Stimulated activated CD4-positive, alpha-beta T cell treated with anti-CD3 and anti-CD28 coated beads, TNF-alpha, amount 100 ng/mL, for 48 hours (primary cell): Measurements from ENCODE around the gene SHISA8.

Source experiments
- DNase-seq, 3 donors: peaks; one replicate each; pipeline ENCODE4 v3.0.0-alpha.2; 2020; ENCODE audit warnings: low read depth in 3 of 3

Gene SHISA8

DNA sequence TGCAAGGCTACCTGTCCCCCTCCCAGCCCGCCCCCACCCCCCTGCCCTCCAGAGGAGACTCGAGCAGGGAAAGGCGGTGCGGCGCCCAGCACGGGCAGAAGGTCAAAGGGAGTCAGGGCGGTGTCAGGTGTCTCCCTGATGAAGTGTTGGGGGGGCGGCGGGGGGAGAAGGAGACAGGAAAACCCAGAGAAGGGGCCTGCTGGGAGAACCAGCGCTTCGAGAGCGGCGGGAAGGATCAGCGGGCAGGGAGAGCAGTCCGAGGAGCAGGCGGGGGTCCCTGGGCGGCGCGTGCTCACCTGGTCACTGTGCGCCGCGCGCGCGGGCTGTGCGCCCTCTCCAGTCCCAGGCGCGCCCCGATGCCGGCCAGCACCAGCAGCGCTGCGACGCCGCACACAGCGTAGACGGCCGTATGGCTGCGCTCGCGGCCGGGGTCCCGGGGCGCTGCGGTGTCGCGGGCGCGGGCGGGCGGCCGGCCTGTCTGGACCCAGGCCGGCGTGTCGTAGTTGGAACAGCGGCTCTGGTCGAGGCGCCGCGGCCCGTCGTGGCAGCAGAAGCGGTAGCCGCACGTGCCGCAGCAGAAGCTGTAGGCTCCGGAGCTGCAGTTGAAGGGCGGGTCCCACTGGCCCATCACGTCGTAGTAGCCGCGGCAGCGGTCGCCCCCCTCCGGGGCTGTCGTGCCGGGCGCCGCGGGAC is 886 bp downstream of the SHISA8 start:
- DNase-seq: no peak

DNA sequence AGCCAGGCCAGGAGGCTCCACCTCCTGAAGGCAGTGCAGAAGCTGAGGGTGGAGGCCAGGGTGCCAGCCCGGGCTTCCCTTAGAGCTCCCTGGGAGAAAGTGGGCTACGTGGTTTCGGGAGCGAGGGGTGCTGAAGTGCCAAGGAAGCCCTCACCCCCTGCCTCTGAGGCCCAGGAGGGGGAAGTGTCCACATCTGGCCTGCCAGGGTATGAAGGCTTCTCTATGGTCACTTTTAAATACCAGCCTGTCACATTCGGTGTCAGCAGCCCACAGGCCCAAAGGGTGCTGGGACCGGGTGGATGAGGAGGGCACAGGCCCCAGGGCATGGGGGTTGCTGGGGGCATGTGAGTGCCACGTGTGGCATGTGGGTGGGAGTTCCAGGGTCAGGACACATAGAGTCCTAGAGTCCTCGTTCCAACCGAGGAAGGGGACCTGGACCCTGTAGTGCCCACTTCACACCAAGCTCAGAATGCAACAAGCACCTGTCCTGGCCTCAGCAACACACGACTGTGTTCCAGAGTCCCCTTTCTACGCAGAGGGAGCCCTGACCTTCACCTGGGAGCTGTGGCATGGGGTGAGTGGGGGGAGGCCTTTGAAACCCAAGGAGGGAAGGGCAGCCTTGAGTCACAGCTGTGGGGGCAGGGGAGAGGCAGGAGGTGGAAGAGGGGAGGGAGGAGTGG is 1.7 kb downstream of the SHISA8 start:
- no peak for DNase-seq

DNA sequence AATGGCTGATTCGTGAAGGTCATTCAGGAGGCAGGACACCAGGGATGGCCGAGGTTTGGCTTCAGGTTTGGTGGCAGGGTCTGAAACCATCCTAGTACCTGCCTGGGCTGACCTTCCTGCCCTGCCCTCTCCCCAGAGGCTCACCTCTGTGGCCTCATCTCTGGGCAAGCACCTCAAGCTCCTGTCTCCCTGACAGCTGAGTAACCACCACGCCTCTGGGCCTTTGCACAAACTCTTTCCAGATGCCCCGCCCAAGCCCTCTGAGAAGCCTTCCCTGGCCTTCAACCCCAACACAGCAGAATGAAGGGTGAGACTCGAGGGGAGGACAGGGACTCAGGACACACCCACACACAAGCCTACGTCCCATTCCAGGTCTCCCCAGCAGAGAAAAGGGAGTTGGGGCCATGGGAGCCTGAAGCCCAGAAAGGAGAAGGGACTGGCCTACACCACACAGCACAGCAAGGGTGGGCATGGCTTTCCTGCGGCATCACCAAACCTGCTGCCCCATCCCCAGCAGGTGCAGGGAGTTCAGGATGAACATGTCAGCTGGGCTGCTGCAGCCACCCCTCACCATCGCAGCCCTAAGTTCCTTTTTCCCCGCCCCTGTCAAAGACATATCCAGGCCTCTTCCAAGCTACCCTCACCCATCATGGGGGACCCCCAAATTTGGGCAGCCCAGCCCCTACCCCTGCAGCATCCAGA is 2.4 kb downstream of the SHISA8 start:
- no peak for DNase-seq

DNA sequence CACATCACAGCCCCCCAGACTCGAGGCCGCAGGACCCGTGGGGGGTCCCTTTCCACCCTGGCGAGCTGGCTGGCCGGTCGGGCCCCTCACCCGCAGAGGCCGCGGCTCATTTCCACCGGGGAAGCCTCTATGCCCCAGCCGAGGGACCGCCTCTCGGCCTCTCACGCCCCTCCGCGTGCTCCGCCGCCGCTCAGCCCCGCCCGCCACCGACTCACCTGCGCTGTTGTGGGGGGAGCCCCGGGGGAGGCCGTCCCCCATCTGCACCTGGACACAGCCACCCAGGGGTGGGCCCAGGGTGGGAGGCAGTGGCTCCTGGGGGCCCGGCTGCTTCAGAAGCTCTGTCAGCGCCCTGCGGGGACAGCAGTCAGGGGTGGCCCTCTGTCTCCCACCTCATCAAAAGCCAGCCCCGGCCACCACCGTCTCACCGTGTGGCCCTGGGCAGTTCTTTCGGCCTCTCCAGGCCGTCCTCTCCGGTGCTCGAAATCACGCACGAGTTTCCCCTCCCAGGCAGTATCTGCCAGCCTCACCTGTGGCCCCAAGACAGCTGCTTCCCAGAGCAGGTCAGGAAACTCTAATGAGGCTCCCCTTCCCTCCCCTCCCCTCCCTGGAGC is 3.8 kb downstream of the SHISA8 start:
- DNase-seq: no peak

DNA sequence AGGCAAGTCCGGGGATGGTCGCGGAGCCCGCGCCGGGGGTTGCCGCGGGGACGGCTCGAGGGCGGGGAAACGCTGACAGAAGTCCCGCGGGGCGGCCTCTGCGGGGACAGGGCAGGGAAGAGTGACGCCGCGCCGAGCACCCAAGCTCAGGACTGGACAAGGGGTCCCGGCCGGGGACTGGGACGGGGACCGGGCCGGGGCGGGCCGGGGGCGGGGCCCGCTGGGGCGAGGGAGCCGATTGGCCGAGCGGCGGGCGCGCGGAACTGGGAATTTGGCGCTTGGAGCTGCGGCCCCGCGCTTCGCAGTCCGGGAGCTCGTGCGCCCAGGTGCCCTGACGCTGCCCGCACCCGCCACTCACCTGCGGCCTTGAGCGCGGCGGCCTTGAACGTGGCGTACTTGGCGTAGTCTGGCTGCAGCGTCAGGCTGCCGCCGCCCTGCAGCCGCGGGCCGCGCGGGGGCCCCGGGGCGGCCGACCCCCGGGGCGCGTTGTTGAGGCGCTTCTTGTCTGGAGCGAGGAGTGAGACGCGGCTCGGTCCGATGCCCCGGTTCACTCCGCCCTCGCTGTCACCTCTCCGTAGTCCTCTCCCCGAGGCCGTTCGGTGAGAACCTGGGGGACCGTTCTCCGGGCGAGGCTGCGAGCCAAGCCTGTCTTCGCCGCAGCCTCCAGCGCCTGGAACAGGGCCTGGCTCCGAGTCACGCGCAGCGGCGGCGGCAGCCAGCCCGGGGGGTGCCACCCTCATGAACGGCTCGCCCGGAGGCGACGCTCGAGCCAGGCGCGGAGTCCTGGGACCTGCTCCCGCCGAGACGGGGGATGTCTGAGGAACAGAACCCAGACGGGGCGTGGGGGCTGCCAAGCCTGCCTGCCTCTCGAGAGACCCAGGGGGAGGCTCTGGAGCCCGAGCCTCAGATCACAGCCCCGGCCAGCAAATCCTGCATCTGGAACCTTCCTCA is 4.5 kb downstream of the SHISA8 start:
- DNase-seq: no peak

DNA sequence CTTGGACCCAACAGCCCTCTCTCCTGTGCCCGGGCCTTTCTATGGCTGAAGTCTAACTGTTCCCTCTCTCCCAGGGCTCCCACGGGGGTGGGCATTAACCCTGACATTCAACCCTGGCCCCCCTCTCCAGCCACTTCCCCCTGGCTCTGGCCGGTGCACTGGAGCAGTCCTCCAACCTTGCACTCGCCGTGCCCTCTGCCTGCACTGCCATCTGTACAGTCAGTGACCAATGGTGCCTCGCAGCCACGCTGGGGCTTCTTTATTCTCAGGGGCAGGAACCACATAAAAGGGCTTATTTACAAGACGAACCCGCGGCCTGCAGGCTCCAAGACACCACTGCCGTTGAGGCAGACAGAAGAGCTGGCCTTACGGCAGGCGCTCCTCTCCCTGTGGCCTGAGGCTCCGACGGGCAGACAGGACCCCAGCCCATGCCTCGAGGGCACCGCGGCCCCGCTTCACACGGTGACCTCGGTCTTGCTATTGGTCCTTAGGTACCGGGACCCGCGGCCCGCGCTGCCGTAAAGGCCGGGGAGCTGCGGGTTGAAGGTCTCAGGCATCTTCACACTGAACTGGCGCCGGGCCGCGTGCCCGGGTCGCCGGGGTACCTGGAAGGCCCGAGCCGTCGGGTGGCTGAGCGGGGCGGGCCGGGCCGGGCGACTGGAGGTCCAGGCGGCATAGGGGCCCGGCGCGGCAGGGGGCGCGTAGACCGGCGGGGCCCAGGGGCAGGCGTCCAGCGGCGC is 5.4 kb downstream of the SHISA8 start:
- no peak for DNase-seq

DNA sequence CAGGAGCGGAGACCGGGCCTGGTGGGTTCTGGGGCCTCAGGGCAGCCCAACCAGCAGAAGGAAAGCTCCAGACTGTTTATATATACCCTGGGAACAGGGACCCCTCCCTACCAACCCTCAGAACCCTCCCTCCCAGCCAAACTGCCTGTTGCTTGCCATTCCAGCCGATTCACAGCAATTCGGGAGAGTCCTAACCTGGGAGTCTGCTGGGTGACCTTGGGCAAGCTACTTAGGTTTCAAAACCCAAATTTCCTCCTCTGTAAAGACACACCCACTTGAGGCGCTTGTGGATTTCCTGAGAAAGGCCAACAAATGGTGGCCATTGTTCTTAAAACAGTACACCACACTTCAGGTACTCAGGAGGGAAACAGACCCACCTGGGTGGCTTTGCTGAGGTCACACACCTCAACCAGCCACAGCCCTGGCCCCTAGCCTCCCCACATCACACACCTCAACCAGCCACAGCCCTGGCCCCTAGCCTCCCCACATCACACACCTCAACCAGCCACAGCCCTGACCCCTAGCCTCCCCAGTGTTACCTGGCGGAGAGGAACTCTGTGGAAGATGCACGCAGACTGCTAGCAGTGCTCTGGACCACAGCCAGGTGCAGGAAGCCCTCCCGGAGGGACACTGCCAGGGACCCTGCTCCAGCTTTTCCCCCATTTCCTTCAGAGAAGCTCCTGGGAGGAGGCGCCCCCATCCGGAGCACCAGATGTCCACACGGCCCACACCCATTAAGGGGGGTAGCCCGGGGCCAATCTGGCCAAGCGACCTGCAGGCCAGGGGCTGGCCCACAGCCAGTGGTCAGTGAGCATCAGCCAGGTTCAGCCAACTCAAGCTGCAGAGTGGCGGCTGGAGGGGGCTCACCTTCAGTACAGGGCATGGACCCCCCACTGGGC is 6.2 kb downstream of the SHISA8 start:
- no peak for DNase-seq

DNA sequence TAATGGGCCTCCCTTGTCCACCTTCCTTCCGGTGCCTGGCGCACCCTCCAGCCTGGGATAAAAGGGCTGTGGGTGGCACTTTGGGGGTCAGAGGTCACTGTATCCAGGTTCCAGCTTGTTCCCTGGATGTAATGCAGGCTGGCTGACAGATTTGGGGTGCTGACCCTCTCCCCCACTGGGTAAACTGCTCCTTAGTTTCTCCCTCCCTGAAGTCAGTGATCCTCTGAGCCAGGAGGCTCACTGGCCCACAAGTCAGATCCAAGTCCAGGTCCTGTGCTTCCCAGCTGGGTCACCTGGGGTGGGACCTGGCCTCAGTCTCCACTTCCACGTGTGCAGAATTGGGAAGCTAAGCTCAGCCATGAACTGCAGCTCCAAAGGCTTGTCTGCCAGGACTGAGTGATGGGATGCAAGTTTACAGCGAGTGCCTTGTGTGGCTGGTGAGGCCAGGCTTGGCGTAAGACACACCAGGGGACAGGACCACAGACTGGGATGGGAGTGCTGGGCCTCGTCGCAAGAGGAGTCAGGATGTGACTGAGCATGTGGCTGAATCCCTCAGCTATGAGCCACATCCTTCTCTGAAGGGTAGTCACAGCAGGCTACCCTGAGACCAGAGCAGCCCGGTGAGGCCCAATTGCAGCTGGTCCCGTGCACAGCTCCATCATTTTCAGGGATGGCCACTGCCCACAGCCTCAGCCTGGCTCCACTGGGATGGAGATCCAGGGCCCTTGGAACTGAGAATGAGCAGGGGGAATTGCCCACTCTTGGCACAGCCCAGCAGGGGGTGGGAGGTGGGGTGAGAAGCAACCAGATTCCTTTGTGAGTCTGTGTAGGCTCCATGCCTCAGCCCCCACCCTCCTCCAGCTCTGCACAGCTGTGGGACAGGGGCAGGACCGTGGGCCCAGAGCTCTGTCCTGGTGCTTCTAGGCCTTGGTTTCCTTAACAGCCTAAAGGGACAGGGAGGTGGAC is 7.2 kb downstream of the SHISA8 start:
- DNase-seq: no peak

DNA sequence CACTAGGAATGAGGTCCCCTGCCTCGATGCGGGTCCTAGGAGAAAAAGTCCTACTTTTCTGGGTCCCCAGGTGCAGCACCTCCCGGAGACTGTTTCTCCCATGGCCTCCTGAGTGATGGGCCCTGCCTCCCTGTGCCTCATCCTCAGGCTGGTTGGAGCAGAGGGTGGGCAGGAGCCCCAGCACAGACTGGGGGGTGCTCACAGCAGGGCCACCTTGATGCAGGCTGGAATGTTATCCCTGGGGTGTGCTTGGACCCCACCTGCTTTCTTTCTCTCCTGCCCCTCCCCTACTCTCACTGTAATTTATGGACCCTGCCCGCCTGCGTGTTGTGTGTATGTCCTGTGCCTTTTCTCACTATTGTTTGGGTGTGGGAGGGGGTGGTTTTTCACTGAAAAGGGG is 8.1 kb downstream of the SHISA8 start:
- no peak for DNase-seq

DNA sequence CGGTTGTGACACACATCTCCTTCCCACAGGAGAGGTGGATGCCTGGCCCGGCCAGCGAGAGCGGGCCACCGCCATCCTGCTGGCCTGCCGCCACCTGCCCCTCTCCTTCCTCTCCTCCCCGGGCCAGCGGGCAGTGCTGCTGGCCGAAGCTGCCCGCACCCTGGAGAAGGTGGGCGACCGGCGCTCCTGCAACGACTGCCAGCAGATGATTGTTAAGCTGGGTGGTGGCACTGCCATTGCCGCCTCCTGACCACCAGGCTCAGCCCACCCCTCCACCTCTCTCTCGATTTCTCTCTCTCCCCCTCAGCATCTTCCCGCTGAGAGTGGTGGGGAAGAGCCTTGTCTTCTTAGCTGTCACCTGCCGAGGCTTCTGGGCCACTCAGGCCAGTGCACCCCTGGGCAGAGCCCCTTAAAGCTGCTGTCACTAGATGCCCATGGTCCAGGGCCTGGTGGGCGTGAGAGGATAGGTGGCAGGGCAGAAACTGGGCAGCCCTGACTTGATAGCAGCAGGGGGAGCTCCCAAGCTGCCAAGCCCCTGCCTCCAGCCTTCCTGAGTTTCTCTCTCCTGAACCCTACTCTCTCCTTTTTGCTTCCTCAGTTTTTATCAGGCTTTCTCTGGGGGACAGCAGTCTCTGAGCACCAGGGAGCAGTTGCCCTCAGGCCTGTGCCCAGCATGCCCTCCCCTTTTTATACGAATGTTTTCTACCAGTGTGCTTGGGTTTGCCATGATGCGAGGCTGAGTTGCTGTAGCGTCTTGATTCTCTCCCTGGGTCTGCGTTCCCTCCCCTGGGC is 9.3 kb downstream of the SHISA8 start:
- no peak for DNase-seq

DNA sequence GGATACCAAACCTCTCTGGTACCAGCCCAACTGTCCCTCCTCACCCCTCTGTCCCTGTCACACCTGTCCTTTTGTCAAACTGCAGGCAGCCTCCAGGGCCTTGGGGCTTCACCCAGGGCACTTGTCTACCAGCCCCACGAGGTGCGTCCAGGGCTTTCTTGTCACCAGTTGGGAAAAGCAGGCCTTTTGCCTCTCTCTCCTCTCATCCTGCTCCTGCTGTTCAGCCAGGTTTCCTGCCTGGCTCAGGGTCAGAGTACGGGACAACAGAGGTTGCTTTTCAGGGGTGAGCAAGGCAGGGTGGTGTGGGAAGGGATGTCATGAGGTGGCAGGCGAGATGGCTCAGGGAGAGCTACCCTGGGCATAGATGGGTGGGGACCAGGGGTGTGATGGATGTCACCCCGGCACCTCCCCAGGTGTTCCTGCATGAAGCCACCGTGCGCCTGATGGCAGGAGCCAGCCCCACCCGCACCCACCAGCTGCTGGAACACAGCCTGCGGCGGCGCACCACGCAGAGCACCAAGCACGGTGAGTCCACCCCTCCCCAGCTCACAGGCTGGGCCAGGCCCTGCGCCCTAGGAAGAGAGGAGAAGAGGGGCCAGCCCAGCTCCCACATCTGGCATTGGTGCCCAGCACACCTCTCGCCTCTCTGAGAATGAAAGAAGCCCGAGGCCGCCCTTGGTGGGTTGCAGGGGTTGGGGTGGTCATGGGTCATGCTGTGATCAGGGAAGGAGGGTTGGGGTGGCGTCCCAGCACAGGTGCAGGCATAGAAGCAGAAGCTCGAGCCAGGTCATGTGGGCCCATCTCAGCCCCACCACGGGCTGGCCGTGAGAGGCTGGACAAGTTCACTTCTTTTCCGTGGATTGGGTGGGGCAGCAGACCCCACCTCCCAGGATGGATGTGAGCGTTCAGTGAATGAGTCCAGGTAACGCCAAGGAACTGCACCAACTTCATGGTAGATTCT is 10.1 kb downstream of the SHISA8 start:
- DNase-seq: no peak

DNA sequence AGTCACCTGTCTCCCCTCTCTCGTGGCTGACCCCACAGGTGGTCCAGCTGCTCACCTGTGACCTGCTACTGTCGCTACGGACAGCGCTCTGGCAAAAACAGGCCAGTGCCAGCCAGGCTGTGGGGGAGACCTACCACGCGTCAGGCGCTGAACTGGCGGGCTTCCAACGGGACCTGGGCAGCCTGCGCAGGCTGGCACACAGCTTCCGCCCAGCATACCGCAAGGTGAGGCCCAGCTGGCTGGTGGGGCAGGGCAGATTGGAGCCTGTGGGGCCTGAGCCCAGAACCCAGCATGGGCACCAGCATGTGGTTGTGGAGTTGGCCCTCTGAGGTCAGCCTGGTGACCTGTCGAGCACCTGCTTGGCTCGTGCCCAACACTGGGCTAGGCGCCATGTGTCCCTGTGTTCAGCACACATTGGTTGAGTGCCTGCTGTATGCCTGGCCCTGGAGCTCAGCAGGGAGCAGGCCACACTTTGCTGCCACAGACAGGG is 11.9 kb downstream of the SHISA8 start:
- DNase-seq: no peak

DNA sequence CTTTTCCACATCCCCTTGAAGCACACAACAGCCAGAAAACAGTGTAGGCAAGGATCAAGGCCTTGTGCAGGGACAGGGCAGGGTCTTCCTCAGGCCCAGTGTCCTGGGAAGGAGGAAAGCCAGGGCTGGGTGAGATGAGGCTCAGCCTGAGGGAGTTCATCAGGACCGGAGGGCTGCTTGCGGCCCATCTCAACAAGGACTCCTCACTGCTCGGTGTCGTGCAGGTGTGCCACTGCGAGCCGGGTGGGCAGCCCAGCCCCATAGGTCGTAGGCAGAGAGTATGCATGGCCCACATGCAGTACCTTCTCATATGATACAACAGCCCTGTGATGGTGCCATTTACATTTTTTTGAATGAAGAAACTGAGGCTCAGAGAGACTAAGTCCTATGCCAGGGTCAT is 12.9 kb downstream of the SHISA8 start:
- DNase-seq: no peak

DNA sequence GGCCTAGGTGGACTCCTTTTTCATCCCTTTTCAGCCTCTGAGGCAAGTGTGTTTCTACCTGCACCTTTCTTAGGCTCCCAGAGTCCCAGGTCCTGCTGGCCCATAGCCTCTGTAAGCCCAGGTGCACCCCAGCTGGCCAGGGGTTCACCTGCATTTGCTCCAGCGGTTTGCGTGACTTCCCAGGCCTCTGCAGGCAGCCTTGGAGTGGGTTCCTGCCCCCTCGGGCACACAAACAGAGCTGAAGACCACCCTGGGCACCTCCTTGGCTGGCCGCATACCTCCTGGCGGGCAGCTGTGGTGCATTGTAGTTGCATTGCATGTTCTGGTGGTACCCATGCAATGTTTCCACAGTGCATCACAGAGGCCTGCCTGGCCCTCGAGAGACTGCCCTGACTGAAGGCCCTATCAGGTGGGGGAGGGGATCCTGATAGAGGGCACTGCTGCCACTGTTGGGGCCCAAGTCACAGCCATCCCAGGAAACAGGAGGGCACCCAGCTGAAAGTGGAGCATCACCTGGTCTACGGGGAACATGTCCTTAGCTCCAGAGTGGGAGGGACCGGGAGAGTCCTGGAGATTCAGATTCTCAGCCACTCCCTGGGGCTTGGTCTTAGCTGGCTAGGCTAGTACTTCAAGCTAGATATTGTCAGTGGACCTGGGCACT is 14.1 kb downstream of the SHISA8 start:
- DNase-seq: no peak

DNA sequence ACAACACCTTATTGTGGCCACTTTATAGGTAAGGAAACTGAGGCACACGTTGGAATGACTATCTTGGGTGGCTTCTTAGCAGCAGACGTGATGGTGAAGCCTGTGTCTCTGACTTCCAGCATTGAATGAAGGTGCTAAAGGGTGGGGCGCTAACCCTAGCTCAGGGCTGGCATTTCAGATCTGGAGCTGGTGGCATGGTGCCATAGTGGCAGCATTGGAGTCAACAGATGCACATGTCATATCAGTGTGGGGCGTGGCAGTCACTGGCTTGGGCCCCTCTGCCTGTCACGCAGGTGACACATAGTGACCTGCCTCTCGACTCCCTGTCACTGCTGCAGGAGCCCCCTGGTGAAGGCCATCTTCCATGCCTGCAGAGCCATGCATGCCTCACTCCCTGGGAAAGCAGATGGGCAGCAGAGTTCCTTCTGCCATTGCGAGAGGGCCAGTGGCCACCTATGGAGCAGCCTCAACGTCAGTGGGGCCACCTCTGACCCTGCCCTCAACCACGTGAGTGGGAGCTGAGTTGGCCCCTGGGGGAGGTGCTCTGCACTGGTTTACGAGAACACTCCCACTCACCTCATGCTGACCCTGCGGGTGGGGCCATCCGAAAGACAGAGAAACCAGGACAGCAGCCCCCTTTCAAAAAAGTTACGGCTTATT is 14.8 kb downstream of the SHISA8 start:
- no peak for DNase-seq
